Bronchial epithelial cell (primary cell): ENCODE data around the gene CHST1. TPM values are rescaled to one million over a fixed set of nuclear protein-coding genes. Genes with fewer than 3 reads are reported as not detected.

Source experiments
- DNase-seq: peaks from one replicate; pipeline ENCODE4 v3.0.0-alpha.2; 2010; ENCODE audit warnings: low read depth
- FAIRE-seq: peaks from 2 replicates; lab custom pipeline; 2011; peaks lifted over from hg19 to GRCh38; lab: Jason Lieb, UNC
- H3K27me3 ChIP-seq: 2 replicates; pipeline ENCODE4 v1.5.1; 2011; ENCODE audit warnings: low read length; ENCODE audit not compliant: control insufficient read depth, insufficient read depth
- H3K36me3 ChIP-seq: 2 replicates; pipeline ENCODE4 v1.5.1; 2011; ENCODE audit warnings: low read length; ENCODE audit not compliant: control insufficient read depth, insufficient read depth
- H3K4me3 ChIP-seq: 2 replicates; pipeline ENCODE4 v1.5.1; 2011; ENCODE audit warnings: mild to moderate bottlenecking, low read depth, low read length, control low read depth
- CTCF ChIP-seq: IDR thresholded peaks from 2 replicates; pipeline ENCODE4 v1.5.1; 2011; ENCODE audit warnings: mild to moderate bottlenecking, moderate library complexity, low read length, control low read depth, inconsistent platforms; ENCODE audit not compliant: insufficient read depth, severe bottlenecking
- total RNA-seq: library from RNA; depleted of rRNA; stranded (reverse); fragments of >200 nt; gene quantifications from 2 replicates; pipeline ENCODE4 v1.2.1, GENCODE V29; 2014

Gene CHST1
- total RNA-seq, 1 donor from 2014 or later = 0.26 TPM

DNA sequence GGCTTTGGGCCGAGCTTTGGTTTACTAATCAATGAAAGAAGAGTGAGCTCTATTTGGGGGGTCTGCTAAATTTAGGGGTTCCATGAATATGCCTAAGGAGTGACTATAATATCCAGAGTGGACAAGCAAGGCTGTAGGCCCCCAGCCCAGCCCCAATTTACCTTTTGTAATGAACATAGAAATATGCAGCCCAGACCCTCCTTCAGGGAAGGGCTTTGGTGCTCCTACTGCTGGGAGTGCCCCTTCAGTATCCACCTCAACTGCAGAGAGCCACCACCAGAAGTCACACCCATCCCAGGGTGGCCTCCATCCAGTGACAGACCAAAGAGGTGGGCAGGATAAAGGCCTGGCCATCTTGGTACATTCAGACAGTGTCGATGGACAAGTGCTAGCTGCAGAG, 43.1 kb downstream of the CHST1 start:
- no peak overlapping the region for H3K4me3 ChIP-seq
- no peak for FAIRE-seq

GRCh38 chr11:45621588-45621987, 43.8 kb downstream of the CHST1 start:
- no peaks in the 10 kb centered on the region for H3K36me3 ChIP-seq
- H3K4me3 ChIP-seq = no peak overlapping the region
- no peak for TF ChIP-seq CTCF
- no peak for FAIRE-seq
- H3K27me3 ChIP-seq = no peaks in the 10 kb centered on the region
- peak; percentile 10 for DNase-seq

More for the DNA sequence above, 43.1 kb downstream of the CHST1 start:
- Histone ChIP-seq H3K36me3 (no peaks in the 10 kb centered on the region), H3K27me3 (no peaks in the 10 kb centered on the region)
- DNase-seq = no peak
- no peak for TF ChIP-seq CTCF

GRCh38 chr11:45620243-45620642, 45.2 kb downstream of the CHST1 start:
- no peak for FAIRE-seq
- TF ChIP-seq CTCF = no peak
- Histone ChIP-seq H3K36me3 (no peaks in the 10 kb centered on the region), H3K27me3 (no peaks in the 10 kb centered on the region), H3K4me3 (no peak overlapping the region)
- no peak for DNase-seq

GRCh38 chr11:45618897-45619296, 46.5 kb downstream of the CHST1 start:
- no peak overlapping the region for H3K4me3 ChIP-seq
- FAIRE-seq (peak; percentile 55), DNase-seq (no peak)
- no peaks in the 10 kb centered on the region for H3K36me3 ChIP-seq
- no peak for TF ChIP-seq CTCF
- H3K27me3 ChIP-seq = no peaks in the 10 kb centered on the region

GRCh38 chr11:45617871-45618601, 47.4 kb downstream of the CHST1 start:
- Histone ChIP-seq H3K4me3 (no peak overlapping the region), H3K36me3 (no peaks in the 10 kb centered on the region), H3K27me3 (no peaks in the 10 kb centered on the region)
- DNase-seq = no peak
- TF ChIP-seq CTCF = no peak
- FAIRE-seq = no peak
